Femur (tissue), 1 donor: Measurements from ENCODE around the gene PEAK3.

Experiments
- DNase-seq: peaks from one replicate; pipeline ENCODE4 v3.0.0-alpha.2; 2017

PEAK3 gene

DNA sequence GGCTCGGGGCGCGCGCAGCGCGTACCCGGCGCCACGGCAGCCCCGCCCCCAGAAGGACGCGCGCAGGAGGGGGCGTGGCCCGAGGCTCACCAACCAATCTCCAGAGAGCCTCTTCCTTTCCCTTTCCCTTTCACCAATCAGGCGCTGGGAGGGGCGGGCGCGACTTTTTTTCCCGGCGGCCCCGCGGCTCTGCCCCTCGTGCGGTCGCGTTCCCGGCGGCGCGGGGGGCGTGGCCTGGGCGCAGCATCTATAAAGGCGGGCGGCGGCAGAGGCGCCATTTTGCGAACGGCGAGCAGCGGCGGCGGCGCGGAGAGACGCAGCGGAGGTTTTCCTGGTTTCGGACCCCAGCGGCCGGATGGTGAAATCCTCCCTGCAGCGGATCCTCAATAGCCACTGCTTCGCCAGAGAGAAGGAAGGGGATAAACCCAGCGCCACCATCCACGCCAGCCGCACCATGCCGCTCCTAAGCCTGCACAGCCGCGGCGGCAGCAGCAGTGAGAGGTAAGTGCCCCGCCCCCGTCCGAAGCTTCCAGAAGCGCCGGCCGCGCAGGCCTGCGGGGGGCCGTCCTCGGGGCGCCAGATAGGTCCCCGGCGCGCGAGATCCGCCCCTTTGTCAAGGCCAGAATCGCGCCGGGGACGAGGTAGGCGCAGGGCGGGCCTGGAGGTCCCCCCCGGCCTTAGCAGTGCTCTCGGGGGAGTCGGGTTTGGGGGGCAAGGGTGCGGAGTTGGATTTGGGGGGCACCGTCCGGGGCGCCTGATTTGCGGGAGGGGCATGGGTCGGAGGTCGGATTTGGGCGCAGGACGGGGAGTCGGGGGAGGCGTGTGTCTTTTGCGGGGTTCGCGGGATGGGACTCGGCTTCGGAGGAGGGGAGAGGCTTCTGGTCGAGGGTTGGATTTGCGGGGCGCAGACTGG is 12.5 kb downstream of the PEAK3 start:
- peak; percentile 99 for DNase-seq

DNA sequence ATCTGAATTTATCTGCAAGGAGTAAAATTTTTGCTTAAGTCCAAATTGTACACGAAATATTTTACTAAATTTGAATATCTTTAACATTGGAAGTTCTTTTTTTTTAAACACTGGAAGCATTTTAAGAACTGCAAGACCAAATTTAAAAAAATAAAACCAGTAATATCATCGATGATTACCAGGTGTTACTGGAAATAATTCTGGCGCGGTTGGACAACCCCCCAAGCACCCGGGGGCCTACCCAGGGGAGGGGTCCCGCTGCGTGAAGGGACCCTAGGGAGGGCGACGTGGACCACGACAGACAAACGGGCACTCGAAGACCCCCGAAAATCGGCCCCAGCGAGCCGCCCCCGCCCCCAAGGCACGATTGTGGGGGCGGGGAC is 13.1 kb downstream of the PEAK3 start:
- DNase-seq = no peak

DNA sequence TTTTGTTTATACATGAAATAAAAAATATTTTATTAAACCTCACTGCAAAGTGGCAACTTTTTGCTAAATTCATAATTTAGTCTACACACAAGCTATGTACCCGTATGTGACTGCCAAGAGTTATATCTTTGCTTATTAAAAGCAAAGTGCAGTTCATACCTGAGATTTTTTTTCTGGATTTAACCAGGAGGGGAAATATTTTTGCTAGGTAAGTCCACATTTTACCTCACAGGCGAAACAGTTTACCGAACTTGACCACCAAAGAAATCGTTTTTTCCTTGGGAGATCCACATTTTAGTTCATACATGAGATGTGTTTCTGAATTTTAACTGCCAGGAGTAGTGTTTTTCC is 13.5 kb downstream of the PEAK3 start:
- no peak for DNase-seq

DNA sequence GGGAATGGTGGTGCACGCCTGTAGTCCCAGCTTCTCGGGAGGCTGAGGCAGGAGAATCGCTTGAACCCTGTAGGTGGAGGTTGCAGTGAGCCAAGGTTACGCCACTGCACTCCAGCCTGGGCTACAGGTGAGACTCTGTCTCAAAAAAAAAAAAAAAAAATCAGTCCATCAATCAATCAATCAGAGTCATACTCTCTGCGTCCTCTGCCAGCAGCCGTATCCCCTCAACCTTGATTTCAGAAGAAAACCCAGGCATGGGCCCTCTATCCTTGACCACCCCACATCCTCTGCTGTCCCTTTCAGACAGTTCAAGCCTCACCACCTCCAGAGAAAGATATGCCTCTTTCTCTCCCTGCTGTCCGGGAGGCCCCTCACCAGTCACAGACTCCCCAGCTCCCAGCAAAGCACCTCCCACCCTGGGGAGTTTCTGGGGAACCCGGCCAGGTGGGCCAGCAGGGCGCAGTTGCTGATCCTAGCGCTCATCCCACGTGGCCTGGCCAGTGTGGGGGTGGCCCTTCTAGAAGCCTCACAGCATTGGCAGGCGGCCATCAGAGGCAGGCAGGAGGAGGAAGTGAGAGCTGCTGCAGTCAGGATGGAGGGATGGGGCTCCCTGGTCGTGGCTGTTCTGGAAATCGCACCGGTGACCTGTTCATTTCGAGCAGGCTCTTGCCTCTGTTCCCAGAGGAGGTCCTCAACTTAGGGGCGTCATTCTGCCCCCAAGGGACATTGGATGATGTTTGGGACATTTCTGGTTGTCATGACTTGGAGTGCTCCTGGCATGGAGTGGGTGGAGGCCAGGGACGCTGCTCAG is 15.6 kb downstream of the PEAK3 start:
- DNase-seq = peak; percentile 85

DNA sequence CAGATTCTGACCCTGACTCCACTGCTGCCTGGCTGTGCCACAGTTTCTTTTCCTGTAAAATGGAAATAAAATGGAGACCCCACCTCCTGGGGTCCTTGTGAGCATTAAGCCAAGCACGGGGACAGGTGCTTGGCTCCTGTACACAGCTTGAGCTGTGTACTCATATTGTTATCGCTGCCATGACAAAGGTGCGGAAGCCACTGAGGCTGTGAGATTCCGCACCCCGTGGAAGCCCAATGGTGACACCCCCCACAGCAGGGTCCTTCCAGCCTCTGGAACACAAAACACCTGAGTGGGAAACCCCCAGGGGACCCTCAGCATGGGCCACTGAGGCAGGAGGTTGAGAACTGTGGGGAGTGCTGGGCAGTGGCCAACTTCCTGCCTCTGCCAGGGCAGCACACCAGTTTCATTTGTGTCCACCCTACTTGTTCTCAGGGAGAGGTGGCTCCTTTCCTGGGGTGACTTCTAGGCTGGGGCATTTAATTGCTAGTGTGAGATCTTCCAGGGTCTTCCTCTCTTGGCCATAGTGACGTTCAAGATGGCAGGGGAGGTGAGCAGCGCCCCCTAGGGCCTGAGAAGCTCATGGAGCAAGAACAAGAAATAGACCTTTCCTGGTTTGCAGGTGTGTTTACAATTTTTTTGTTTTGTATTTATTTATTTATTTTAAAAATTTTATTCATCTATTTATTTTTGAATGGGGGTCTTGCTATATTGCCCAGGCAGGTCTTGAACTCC is 20.4 kb downstream of the PEAK3 start:
- DNase-seq = peak; percentile 43

DNA sequence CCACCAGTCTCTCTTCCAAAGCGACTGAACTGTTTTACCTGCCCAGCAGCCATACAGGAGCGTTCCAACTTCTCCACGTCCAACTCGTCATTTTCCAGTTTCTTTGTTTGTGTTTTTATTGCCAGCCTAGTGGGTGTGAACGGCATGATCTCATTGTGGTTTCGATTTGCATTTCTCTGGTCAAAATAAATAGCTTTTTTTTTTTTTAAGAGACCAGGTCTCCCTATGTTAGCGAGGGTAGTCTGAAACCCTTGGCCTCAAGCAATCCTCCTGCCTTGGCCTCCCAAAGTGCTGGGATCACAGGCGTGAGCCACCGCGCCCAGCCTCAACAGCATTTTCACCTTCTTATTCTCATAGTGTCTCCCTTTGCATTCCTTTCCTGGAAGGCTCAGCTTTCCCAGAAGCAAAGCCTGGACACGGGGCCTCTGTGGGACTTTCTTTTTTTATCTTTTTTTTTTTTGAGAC is 21.6 kb downstream of the PEAK3 start:
- no peak for DNase-seq

DNA sequence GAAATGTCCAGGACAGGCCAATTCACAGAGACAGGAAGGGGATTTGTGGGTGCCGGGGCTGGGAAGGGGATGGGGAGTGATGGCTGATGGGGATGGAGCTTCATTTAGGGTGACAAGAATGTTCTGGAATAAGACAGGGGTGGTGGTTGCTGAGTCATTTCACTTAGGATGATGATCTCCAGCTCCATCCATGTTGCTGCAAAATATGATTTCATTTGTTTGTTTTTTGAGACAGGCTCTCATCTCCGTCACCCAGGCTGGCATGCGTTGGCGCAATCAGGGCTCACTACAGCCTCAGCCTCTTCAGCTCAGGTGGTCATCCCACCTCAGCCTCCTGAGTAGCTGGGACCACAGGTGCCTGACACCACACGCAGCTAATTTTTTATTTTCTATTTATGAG is 22.6 kb downstream of the PEAK3 start:
- DNase-seq = no peak

DNA sequence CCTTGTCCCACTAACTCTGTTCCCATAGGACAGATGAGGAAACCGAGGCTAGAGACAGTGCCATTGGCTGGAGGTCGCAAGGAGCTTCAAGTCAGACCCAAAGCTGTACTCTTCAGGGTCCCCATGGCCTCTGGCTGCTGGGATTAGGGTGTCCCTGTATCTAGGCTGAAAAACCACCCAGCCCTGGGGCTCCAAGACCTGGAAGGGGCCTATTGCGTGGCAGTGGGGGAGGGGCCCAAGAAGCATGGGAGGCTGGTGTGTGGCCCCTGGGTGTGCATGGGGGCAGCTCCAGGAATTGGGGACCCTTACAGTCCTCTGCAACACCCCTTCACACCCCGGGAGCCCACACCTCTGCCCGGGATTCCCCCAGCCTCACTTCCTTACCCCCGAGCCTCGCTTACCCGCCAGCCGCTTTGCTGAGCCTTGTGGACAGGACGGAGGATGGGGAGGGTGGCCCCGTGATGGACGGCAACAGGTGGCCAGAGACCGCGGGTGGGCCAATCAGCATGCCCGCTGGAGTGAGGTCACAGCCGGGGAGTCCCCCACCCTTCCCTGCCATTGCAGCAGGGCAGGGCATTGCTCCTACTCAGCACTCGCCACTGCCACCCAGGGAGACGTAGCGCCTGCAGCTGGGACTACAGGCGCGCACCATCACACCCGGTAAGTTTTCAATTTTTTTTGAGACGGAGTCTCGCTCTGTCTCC is 25.8 kb downstream of the PEAK3 start, which contains the start of gene JSRP1:
Gene JSRP1, minus strand, starts transcription at position 436 of the 704 bp plus-strand sequence. CDS start 1,103 bp downstream, outside the sequence.
- peak; percentile 87 for DNase-seq

DNA sequence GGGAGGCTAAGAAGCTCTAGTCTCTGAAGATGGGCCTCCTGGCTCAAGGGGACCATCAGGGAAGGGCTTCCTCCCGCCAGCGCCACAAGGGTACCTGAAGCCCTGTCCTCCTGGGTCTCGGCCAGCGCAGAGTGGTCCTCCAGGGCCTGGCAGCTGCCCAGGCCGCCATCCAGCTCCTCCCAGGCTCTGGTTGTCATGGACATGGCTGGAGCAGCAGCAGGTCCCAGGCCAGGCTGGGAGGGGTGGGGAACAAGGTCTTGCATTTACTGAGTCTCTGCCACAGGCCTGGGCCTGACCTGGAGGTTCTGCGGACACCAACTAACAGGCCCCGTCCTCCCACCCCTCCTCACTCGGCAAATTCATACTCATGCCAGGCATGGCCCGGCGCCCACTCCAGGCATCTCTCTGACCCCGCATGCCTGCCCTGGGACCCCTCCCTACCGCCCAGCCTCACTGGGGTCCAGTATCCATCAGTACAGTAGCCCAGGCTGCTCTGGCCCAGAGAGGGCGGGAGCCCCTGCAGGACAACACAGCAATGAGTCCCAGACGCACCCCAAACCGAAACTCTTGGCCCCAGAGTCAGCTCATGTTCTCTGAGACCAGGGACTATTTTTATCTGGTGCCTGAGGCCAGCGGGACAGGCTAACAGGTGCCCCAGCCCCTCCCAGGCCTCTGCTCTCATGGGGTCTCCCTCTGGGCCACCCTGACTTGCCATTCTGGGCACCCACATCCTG is 26.7 kb downstream of the PEAK3 start:
- DNase-seq = peak; percentile 39

DNA sequence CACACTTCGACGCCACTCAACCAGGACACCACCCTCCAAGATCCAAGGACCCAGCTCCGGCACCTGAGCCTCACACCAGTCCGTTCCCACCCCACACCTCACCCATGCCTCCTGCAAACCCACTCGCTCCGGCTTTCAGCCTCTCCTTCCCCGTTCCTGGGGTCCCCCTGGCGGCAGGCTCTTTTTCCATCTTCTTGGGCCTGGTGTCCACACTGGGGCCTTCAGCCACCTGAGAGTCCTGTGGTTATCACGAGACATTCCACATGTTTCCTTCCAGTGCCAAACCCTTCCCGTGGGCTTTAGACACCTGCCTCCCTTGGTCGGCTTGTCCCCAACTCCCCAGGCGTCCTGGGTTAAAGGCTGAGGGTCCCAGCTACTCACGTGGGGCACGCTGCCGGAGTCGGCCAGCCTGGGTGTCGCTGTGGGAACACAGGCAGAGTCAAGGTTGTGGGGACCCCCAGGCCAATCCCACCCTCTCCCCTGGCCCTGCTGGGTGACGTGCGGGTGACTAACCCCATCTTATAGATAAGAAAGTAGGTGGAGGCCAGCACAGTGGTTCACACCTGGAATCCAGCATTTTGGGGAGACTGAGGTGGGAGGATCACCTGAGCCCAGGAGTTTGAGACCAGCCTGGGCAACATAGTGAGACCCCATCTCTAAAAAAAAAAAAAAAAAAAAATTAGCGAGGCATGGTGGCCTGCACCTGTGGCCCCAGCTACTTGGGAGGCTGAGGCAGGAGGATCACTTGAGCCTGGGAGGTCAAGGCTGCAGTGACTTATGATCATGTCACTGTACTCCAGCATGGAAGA is 27.7 kb downstream of the PEAK3 start:
- no peak for DNase-seq

DNA sequence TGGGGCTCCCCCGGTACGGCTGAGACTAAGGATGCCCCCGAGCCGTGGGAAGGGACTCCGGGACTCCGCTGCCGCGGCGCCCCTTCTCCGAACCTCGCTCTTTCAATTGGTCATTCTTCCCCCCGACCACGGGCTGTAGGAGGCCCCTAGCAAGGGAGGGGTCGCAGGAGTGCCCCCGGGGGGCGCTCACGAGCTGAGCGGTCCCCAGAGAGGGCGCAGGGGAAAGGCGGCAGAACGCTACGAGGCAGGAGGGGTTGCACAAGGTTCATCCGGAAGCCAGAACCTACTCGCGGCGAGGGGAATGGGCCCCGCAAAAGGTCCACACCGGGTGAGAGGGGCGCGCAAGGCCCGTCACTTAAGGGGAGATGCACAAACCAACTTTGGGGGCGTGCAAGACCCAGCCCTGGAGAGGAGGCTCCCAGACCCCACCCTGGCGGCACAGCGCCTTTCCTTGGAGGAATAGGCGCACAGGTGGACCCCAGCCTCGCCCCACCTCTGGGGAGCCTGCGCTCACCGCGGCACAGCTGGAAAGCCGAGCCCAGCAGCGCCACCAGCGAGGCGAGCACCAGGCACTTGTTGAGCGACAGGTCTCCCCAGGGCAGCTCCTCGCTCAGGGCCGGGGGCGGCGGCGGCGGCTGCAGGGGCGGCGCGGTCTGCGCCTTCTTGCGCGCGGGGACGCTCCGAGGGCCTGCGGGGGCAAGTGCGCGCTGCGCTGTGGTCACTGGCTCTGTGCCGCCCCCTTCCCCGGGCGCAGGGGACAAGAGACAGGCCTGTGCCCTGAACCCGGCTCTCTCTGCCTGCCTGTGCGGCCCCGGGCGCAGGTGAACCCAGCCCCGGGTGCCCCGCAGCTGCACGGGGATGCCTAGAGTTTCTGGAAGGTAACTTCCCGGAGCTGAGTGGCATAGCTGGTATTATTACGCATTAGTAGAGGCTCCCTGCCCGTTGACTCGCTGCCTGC is 28.6 kb downstream of the PEAK3 start:
- no peak for DNase-seq

DNA sequence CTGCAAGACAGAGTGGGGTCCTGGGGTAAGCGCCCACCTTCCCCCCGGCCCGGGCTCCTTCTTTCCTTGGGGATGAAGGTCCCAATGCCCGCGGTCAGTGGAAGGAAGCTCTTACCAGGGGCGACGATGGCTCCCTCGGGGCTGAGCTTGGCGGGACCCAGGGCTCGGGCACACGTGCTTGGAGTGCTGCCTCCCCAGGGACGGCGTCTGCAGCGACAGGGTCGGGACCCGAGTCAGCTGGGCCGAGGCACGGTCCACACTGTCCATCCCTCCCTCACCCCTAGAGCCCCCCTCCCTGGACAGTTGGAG is 29.2 kb downstream of the PEAK3 start:
- no peak for DNase-seq

DNA sequence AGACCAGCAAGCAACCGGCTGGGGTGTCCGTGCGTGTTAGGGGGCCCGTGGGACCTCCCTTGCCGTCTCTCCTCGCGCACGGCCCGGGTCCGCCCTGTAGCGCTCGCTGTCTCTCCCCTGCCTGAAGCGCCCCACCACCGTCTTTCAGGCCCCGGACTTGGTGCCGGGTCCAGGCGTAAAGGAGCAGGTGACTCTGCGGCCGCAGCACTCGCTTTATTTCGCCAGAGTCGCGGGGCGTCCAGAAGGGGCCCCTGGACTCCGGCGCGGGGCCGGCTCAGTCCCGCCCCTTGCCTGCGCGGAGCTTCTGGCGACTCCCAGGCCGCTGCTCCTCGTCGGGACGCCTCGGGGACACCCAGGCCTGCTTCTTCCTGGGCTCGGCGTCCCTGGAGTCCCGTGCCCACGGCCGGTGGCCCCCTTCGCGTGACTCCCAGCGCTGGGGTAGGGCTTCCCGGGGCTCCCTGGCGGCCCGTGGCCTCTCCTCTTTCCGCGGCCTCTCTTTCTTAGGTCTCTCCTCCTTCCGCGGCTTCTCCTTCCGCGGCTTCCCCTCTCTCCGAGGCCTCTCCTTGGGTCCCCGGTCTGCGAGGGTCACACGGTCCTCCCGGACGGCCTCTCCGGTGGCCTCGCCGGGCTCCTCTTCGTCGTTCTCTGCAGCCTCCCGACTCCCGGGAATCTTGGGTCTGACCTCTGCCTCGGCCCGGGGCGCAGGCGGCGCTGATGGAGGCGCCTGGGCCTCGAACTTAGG is 29.7 kb downstream of the PEAK3 start:
- DNase-seq = no peak

DNA sequence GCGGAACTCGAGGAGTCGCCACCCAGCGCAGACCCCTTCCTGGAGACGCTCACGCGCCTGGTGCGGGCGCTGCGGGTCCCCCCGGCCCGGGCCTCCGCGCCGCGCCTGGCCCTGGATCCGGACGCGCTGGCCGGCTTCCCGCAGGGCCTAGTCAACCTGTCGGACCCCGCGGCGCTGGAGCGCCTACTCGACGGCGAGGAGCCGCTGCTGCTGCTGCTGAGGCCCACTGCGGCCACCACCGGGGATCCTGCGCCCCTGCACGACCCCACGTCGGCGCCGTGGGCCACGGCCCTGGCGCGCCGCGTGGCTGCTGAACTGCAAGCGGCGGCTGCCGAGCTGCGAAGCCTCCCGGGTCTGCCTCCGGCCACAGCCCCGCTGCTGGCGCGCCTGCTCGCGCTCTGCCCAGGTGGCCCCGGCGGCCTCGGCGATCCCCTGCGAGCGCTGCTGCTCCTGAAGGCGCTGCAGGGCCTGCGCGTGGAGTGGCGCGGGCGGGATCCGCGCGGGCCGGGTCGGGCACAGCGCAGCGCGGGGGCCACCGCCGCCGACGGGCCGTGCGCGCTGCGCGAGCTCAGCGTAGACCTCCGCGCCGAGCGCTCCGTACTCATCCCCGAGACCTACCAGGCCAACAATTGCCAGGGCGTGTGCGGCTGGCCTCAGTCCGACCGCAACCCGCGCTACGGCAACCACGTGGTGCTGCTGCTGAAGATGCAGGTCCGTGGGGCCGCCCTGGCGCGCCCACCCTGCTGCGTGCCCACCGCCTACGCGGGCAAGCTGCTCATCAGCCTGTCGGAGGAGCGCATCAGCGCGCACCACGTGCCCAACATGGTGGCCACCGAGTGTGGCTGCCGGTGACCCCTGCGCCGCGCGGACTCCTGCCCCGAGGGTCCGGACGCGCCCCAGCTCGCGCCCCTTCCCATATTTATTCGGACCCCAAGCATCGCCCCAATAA is 30.6 kb downstream of the PEAK3 start:
- DNase-seq = no peak

DNA sequence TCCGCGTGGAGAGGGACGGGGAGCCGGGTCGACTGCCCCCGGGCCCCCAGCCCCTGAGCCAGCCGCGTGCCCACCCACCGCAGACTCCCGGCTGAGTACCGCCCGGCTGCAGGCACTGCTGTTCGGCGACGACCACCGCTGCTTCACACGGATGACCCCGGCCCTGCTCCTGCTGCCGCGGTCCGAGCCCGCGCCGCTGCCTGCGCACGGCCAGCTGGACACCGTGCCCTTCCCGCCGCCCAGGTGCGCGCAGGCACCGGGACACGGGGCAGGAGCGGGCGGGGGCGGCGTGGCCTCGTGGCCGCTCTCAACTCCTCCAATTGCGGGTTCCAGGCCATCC is 31.2 kb downstream of the PEAK3 start:
- DNase-seq = no peak

DNA sequence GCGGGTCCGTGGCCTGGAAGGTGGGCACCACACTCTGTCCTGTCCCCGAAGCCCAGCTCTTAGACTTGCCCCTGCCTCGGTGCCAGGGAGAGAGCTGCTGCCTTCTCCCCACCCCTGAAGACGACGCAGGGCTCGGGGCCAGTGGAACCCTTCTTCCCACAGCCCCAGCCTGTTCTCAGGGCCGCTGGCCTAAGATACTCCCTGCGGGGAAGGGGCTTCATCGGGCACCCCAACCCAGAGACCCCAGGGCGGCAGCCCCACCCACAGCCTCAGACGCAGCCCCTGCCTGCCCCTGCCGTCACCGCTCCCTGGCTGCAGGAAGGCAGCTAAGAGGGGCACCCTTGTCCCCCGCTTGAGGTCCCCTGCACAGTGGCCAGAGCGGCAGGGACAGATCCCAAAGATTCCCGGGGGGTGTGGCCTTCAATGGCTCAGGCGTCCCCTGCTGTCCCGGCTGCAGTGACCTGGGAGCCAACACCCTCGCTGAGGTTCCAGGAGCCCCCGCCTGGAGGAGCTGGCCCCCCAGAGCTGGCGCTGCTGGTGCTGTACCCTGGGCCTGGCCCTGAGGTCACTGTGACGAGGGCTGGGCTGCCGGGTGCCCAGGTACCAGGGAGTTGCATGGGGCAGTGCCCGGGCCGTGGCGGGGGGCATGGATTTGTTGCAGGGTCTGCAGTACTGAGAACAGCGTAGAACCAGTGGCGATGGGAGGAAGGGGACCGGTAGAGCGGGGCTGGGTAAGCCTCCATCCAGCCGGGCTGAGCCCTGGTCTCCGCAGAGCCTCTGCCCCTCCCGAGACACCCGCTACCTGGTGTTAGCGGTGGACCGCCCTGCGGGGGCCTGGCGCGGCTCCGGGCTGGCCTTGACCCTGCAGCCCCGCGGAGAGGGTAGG is 31.9 kb downstream of the PEAK3 start:
- DNase-seq = no peak
